ENCODE measurements around the gene GPATCH8. TPM values are rescaled to one million over a fixed set of nuclear protein-coding genes. Genes with fewer than 3 reads are reported as not detected.
A peak's percentile ranks its signal among the peaks of the same experiment; 100 is the strongest.

GPATCH8 gene
- total RNA-seq, 4 donors from 2014 or later, result 15.3 to 35.5 (median 24.9) TPM

- DNase-seq, result no peak
- H3K36me3 ChIP-seq, result no peaks in the 10 kb centered on the region
- peak overlapping the region in 2 of 4 donors; percentile 23 to 49 for H3K27ac ChIP-seq
- TF ChIP-seq POLR2A (IDR thresholded peaks at IDR 0.05) (no peak), CTCF (IDR thresholded peaks at IDR 0.05) (no peak)
- H3K27me3 ChIP-seq, result peaks cover 0 to 66% (median 0%) of the 10 kb centered on the region in 4 donors
- 64 to 80% methylated on average over 1 to 2 of the region's 4 CpGs for WGBS, 2 donors
- no peak overlapping the region for H3K4me3 ChIP-seq
- intact Hi-C loops (cut with DNase I), result no loop called here
- no peaks in the 10 kb centered on the region for H3K4me1 ChIP-seq
- H3K9me3 ChIP-seq, result no peaks in the 10 kb centered on the region
These were observed 44.5 kb upstream of the GPATCH8 start for GRCh38 chr17:44547625-44548267.

- H3K27ac ChIP-seq, result peak overlapping the region in 2 of 4 donors; percentile 23 to 49
- H3K36me3 ChIP-seq, result no peaks in the 10 kb centered on the region
- TF ChIP-seq CTCF (IDR thresholded peaks at IDR 0.05), result no peak
- TF ChIP-seq POLR2A (IDR thresholded peaks at IDR 0.05), result no peak
- WGBS, 2 donors, result 15 to 34% methylated on average over 4 of the region's 4 CpGs
- peaks cover 0 to 74% (median 0%) of the 10 kb centered on the region in 4 donors for H3K27me3 ChIP-seq
- intact Hi-C loops (cut with DNase I), result no loop called here
- DNase-seq, result no peak
- H3K9me3 ChIP-seq, result no peaks in the 10 kb centered on the region
- no peak overlapping the region for H3K4me3 ChIP-seq
- no peaks in the 10 kb centered on the region for H3K4me1 ChIP-seq
These were observed 43.7 kb upstream of the GPATCH8 start for GRCh38 chr17:44546671-44547606.

- Histone ChIP-seq H3K9me3 (no peaks in the 10 kb centered on the region), H3K27ac (no peak overlapping the region), H3K4me3 (no peak overlapping the region), H3K4me1 (no peaks in the 10 kb centered on the region), H3K36me3 (no peaks in the 10 kb centered on the region), H3K27me3 (peaks cover 0 to 83% (median 0%) of the 10 kb centered on the region in 4 donors)
- no peak for DNase-seq
- TF ChIP-seq POLR2A (IDR thresholded peaks at IDR 0.05) (no peak), CTCF (IDR thresholded peaks at IDR 0.05) (no peak)
- WGBS, 2 donors, result 55 to 60% methylated on average over 5 of the region's 5 CpGs
- intact Hi-C loops (cut with DNase I), result no loop called here
These were observed 40.8 kb upstream of the GPATCH8 start for GRCh38 chr17:44543905-44544523.

- WGBS, 2 donors, result 10 to 39% methylated on average over 2 to 3 of the region's 5 CpGs
- Histone ChIP-seq H3K4me3 (no peak overlapping the region), H3K27me3 (peaks cover 0 to 85% (median 0%) of the 10 kb centered on the region in 4 donors), H3K27ac (no peak overlapping the region), H3K36me3 (no peaks in the 10 kb centered on the region), H3K9me3 (no peaks in the 10 kb centered on the region), H3K4me1 (no peaks in the 10 kb centered on the region)
- TF ChIP-seq POLR2A (IDR thresholded peaks at IDR 0.05) (no peak), CTCF (IDR thresholded peaks at IDR 0.05) (no peak)
- DNase-seq, result no peak
- intact Hi-C loops (cut with DNase I), result no loop called here
These were observed 40.2 kb upstream of the GPATCH8 start for GRCh38 chr17:44543213-44543904.

All from esophagus squamous epithelium (tissue), 5 donors.